Measurements from ENCODE around the gene VWDE.

VWDE gene

DNA sequence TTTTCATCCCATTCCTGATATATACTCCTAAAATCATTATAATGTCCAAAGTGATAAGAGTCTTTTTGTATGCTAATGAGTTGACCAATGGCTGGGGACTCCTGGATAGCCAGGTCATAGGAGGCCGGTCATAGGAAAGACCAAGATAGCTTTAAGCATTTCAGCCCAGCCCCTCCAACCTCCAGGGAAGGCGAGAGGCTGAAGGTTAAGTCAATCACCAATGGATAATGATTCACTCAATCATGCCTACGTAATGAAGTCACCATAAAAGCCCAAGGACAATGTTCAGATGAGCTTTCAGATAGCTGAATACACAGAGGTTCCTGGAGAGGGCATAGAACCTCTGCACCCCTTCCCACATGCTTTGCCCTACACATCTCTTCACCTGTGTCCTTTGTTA, 75.7 kb downstream of the VWDE start:
- no peak for DNase-seq

DNA sequence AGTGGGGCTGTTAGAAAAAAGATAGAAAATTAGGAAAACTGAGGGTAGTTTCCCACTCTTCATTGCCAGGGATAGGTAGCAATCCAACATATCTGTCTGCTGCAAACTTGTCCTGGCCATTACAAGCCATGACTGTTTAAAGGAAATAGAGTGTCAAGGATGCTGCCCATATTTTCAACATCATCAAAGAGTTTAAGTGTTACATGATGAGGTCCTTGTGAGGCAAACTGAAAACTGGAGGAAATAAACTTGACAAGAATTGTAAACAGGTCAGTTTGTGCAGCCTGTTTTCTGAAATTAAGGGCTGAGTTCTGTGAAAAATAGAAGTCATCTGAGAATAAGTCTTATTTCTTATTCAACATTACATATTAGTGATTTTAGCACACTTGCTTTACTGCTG, 78.0 kb downstream of the VWDE start:
- no peak for DNase-seq

DNA sequence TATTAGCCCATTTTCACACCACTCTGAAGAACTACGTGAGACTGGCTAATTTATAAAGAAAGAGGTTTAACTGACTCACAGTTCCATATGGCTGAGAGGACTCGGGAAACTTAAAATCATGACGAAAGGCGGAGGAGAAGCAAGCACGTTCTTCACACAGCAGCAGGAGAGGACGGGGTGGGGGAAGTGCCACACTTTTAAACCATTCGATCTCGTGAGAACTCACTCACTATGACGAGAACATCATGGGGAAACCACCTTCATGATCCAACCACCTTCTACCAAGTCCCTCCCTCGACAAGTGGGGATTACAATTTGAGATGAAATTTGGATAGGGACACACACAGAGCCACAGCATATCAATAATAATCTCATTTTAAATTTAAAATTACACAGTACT, 80.2 kb downstream of the VWDE start:
- DNase-seq, result no peak

DNA sequence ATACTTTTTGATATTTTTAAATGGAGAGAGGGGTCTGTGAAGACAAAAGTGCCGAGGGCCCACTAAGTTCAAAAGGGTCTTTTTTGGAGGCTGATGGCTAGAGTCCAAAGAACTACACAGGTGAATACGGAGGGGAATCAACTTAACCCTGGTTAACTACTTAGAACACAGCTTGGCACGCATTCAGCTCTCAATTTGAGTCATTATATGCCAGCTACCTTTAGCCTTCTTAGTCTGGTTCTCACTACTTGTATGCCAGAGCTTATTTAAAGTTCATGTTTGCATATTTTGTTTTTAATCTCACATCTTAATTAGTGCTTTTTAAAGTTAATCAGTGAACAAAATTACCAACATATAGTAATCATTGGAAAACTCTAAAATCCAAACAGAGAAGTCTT, 80.8 kb downstream of the VWDE start:
- DNase-seq, result no peak

DNA sequence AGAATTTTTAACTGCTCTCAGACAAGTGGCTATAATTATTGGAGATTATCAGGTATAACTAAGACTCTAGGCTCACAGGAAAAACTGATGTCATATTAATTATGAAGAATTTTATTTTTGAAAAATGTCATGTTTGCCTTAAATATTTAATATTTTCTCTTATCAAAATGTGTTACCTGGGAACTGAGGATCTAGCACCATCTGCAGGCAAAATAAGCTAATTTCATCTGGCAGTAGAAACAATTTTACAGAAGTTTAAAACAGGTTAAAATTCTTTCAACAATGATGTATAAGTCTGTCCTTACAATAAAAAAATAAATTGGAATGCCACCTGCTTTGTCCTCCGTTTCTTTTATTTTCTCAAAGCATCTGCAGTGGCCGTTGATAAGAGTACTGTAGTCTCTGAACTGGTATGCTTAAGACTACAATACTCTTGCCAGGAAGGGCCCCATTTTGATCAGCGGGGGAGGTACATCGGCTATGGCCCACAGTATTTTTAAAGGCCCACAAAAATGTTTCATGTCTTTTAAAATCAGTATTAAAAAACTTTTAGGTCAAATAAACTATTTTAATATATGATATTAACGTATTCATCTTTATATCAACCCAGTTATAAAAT, 81.3 kb downstream of the VWDE start:
- DNase-seq, result no peak

DNA sequence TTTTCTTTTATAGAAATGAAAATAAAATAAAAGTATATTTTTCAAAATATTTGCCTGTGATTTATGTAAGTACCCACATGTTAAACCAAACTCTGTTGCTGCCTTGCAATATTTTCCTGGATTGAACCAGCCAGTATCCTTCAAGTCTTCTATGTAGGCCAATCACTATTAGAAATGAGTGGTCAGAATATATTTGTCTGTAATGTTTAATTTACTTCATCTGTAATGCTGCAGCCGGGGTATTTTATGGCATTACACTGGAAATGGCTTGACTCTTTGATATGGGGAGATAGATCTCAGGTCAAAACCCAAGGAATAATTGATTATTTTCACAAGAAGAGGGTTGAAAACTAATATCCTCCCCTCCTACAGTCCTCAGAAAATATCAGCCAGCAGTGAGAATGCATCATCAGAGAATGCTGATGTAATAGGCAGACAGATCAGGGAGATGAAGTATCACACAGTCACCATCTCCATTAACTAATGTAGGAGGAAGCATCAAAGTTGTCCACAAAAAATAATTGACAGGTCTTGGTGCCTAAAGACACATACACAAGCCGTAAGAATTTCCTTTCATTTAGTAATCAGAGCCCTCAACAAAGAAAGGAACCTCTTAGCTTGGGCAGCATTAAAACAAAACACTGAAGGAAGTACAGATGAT, 82.5 kb downstream of the VWDE start:
- DNase-seq, result no peak

DNA sequence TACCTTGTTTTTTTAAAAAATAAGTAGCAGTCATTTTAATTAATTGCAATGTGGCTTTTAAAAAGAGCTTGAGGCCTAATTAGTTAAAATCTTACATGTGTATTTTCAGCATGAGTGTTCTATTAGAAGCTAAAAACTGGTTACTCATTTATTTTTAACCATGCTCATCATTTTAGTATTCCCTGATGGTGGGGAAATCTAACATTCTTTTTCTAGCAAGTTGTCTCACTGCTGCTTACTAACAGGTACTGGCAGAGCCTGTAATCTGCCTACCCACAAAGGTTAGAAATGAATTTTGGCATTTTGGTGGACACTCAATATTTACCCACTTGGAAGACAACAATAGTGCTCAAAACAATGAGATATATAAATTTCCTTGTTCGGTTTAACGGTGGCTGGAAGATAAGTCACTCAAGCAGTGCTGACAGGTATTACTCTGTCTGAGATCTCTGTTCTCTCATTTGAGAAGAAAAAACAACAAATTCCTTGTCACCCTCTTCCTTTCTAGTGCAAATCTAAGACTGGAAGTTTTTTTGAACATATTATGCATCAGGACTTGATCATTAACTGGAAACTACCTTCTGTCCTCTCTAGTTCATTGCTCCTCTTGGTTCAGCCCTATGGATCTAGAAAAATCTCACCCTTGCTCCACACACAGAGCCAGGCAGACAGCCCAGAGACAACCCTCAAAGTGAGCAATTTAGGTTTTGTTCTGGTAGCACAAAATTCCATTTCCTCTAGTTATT, 83.3 kb downstream of the VWDE start:
- DNase-seq, result no peak

DNA sequence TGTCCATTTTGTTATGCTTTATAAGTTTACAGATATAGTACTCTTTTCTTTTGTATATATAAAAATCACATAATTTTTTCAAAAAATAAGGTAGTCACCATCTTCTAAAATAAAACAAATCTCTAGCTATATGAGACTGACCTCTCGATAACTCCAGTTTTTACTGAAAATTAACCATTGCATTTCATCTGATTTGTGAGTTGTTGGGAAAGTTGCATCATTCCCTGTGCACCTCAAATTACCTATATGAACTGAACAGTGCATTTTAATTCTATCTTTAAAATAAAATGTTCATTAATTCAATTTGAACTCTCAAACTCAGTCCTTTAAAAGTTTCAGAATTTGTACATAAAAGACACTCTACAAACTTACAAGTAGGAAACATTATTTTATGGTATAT, 86.0 kb downstream of the VWDE start:
- DNase-seq, result no peak

DNA sequence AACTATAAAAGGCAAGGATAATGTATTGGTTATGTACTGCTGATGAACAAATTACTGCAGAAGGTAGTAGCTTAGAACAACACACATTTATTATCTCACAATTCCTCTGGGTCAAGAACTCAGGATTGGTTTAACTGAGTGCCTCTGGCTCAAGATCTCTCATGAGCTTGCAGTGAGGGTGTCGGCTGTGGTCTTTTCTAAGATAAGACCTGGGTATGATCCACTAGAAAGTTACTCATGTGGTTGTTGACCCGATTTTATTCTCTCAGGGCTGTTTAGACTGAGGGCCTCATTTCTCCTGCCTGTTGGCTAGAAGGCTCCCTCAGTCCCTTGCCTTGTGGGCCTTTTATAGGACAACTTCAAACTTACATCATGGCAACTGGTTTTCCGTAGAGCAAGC, 86.7 kb downstream of the VWDE start:
- no peak for DNase-seq

DNA sequence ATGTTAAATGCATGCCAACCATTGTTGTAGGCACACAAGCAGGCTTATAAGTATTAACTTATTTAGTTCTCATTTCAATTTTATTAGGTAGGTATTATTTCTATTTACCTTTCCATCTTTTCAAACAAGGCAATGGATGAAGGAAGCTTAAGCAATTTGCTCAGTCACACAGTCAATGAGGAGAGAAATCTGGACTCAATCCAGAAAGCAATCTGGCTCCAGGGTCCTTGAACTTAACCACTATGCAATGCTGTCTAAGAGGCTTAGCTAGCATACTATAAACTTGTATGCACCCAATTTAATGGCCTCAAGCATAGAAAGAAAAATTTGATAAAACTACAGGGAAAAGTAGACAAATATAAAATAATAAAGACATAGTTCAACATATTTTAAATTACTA, 88.6 kb downstream of the VWDE start:
- no peak for DNase-seq

DNA sequence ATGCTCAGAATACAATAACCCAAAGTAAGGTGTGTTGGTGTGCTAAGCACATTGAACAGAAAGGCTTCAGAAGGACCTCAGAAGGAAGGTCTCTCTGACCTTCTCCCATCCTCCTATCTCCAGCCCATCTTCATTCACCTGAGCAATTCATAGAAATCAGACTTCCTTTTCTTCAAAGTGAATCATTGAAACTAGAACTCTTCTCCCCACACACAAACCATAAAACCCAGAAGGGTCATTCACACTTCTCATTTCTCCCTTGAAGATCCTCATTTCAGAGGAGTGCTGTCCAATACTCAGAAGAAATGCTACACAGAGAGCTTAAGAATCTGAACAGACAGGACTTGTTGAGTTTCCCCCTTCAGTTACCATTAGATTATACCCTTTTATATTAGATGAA, 89.5 kb downstream of the VWDE start:
- DNase-seq, result no peak

DNA sequence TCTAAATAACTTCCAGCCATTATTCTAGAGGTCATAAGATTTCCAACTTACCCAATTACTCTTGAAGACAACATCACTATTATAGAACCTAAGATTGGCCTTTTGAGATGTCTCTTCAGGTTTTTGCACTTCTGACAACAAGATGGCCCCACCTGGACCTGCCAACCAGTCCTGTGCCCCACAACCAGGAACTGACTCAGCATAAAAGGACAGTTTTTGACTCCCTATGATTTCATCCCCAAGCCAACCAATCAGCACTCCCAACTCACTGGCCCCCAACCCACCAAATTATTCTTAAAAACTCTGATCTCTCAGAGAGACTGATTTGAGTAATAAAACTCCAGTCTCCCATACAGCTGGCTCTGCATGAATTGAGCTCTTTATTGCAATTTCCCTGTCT, 98.2 kb downstream of the VWDE start:
- no peak for DNase-seq

DNA sequence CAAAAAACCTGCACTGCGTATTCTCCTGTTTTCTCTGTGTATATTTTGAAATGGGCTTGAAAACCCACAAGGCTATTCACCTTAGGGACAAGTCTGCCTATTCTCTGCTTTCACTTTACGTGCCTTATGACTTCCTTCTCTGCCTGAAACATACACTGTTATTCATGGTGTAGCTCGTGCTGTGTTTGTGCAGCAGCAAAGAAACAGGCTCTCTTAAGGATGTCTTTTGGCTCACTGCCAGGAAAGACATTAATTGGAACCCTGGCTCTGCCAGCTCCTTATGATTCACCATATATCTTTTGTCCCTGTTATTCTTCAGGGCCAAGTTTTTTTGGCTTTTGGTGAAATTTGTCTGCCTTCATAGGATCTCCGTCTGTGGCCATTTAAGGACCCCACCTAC, 100.2 kb downstream of the VWDE start:
- no peak for DNase-seq

DNA sequence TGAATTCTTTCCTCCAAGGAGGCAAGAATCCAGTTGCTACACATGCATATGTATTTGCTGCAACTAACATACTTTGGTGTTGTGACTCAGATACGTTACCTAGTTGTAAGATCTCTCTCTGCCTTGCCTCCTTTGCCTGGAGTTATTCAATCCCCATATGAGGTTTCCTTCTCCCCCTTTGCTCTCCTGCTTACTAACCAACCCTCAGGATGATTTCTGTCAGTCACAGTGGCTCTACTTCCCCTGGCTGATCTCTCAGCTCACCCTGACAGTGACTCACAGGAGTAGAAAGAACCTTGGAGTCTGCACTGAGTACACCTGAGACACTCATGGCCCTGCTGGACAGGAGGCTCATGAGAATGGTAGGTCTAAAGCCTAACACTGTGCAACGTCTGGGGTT, 100.6 kb downstream of the VWDE start:
- DNase-seq, result no peak

DNA sequence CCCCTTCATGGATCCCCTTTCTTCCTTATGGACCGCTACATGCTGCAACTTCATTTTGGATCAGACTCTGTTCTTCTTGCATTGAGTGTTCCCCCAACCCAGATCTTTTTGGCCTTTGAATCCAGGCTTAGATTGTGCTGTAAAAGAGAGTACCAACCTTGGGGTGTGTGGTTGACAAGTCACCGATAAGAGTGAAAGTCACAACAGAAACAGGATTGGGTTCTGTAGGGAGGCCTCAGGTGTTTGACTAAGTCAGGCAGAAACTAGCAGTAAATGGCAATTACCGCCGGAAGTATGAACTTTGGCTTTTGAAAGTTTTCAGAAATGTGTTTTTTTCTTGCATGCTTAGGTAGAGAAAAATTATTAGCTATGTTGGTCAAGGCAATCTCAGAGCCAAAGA, 103.2 kb downstream of the VWDE start:
- DNase-seq, result no peak

DNA sequence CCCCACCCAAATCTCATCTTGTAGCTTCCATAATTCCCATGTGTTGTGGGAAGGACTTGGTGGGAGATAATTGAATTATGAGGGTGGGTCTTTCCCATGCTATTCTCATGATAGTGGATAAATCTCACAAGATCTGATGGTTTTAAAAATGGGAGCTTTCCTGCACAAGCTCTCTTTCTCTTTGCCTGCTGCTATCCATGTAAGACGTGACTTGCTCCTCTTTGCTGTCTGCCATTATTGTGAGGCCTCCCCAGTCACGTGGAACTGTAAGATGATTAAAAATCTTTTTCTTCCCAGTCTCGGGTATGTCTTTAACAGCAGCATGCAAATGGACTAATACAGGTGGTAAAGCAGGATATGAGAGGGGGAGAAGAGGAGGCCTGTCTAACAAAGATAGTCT, 104.3 kb downstream of the VWDE start:
- DNase-seq, result no peak

DNA sequence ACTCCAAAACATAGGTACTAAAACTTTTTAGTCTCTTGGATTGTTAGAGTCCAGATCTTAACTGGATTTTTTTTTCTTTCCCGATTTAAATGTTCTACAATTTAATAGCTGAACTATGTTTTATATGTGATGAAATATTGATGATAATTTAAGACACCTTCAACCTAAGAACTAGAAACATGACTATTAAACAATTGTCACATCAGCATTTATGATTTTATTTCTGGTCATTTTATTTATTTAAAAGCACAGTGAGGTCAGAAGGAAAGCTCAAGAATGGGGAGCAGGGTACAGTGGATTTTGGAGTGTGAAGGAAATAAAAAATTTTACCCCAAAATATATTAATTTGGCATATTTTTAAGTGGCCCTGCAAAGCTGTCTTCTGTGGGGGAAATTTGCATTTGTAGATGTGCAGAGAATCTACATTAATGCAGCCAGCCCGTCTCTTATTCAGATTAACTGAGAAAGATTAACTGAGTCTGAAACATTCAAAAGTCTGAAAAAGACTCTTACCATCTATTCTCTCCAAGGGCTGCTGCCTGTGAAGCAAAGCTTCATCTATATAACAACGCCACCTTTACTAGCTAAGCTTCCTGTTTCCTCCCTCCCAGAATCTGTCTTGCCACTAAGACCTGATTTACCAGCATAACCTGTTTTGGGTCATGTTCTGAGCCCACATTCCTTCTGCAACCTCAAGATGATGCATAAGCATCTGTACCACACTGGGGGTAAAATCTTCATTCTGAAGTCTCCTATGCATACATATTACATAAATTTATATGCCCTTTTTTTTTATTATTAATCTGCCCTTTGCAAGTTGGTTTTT, 106.2 kb downstream of the VWDE start:
- DNase-seq, result no peak

DNA sequence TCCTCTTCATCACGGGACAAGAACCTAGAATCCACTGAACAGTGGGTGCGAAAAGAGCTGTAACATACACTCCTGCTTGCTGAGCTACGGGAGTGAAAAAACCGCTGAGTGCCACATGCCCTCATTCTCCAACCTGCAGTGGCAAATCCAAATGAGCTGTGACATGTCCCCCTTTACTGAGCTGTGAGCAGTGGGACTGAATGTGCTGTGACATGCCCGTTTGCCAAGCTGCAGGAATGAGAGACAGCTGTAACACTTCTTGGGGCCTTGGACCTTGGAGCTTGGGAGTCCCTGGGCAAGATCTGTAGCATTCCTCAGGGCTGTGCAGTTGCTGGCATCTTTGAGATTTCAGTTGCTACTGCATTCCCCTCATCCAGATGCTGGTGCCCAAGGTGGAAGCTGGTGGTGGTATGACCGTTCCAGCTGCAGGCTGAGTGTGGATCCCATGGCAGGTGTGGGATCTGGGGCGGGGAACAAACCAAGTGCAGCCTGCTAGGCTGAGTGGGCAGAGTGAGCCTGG, 107.6 kb downstream of the VWDE start:
- DNase-seq, result no peak

DNA sequence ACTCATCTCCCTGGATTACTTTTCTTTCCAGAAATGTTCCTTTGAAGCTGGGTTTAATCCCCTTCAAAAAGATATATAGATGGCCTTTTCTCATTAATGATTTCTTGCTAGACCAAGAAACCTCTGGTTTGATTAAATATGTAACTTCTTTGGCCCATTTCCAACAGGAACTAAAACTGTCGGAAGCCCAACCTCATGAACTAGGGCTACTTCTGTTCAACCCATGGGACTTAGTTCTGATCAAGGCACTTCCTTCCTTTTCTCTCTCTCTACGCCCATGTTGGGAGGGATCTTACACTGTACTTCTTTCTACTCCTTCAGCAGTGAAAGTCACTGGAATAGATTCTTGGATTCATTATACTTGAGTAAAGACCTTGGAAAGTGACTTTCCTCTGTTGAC, 109.0 kb downstream of the VWDE start:
- DNase-seq, result no peak

DNA sequence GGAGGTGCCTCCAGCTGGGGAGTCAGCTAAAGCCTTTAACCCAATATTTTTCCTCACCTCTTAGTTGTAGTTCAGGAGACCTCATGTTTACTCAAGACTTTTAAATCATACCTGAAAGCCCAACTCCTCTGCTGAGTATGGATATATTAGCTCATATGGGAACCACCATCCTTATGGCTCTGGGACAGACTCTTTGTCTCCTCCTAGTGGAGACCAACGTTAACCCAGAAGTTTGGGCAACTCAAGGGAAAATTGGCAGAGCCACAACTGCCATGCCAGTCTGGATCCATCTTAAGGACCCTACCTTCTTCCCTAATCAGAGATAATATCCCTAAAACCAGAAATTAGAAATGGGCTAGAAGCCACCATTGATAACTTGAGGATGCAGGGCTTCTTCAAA, 111.8 kb downstream of the VWDE start:
- DNase-seq, result no peak

DNA sequence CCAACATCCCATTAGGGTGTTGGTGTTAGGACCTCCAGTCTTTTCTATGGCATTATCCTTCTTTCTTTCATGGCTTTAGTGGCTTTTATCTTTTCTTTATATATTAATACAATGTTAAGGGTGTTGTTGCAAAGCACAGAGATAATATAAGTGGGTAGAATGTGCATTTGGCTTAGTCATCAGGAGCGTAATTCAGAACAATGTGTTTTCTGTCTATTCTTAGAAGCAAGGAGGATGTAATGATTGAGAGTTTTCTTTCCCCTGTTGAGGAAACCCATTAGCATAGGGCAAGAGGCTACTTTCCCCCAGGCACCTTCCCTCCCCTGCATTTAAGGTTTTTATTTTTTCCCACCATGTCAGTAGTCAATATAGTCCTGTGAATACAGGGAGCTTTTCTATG, 112.9 kb downstream of the VWDE start:
- no peak for DNase-seq

DNA sequence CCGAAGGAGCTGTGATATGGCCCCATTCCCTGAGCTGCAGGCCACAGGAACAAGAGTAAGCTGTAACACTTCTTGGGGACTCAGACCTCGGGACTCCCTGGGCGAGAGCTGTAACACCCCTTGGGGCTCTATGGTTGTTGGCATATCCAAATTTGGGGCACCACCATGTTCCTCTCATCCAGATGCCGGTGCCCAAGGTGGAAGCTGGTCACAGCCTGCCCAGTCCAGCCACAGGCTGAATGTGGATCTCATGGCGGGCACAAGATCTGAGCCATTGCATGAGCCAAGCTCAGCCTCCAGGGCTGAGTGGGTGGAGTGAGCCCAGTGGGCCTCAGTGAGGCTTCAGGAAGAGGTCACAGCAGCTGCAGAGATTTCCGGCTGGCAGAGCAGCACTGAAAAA, 113.7 kb downstream of the VWDE start:
- no peak for DNase-seq

DNA sequence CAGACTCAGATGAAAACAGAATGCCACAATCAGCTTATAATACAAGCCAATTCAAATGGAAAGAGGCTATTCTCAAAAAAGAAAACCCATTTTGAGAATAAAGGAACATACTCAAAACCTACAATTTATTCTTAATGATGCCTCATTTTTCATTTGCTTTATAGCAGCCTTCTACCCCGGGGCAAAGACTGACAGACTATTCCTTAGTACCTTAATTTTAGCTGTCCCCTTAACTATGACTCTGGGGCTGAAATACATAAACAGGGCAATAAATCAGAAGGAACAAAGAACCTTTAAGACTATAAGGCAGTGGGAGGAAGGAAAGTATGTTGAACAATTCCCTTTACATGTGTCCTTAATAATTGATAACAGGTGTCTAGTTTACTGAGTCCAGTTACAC, 115.8 kb downstream of the VWDE start:
- no peak for DNase-seq
